Measurements from ENCODE around the gene TLR10. TPM values are rescaled to one million over a fixed set of nuclear protein-coding genes. Genes with fewer than 3 reads are reported as not detected.

The TLR10 gene
- total and polyA plus RNA-seq, 9 of the 15 experiments (the other 6 are each of a cell fraction or from before 2014, with no cell fraction given): 0.03 to 0.05 TPM; not detected in 7

- TF ChIP-seq RREB1 (CRISPR knock-in tag; IDR thresholded peaks at IDR 0.05) (no peak), RBM17 (IDR thresholded peaks at IDR 0.05; ENCODE audit: borderline replicate concordance, low read depth, low read length) (no peak), HDAC1 (IDR thresholded peaks at IDR 0.05) (no peak), SETDB1 (IDR thresholded peaks at IDR 0.05; ENCODE audit: low read length) (no peak), SNAPC5 (CRISPR knock-in tag; IDR thresholded peaks at IDR 0.05) (no peak), SMARCB1 (IDR thresholded peaks at IDR 0.05; ENCODE audit: insufficient read length, low read depth) (no peak), ZNF584 (CRISPR knock-in tag; IDR thresholded peaks at IDR 0.05; ENCODE audit: low read depth) (no peak), ETS2 (tag; IDR thresholded peaks at IDR 0.05; ENCODE audit: borderline replicate concordance, poor library complexity, severe bottlenecking) (no peak), CC2D1A (IDR thresholded peaks at IDR 0.05) (no peak), DIDO1 (tag; IDR thresholded peaks at IDR 0.05; ENCODE audit: low read depth) (no peak)
Observed at GRCh38 chr4:38769441-38769840, 13.3 kb downstream of the TLR10 start (continued).

Measured in K562 (cell line).